Ishikawa (cell line): Measurements from ENCODE around the gene PHF2.

ENCODE experiments used
- CEBPB ChIP-seq: IDR thresholded peaks from 2 replicates; pipeline ENCODE4 v1.6.1; 2012
- CREB1 ChIP-seq: IDR thresholded peaks from 2 replicates; pipeline ENCODE4 v1.6.1; 2012; ENCODE audit warnings: low read depth
- EGR1 ChIP-seq: IDR thresholded peaks from 2 replicates; pipeline ENCODE4 v1.6.1; 2012
- EP300 ChIP-seq: IDR thresholded peaks from 2 replicates; pipeline ENCODE4 v1.6.1; 2012; ENCODE audit warnings: borderline replicate concordance
- FOXM1 ChIP-seq: IDR thresholded peaks from 2 replicates; pipeline ENCODE4 v1.6.1; 2012; ENCODE audit warnings: low read depth, borderline replicate concordance
- NFIC ChIP-seq: IDR thresholded peaks from 2 replicates; pipeline ENCODE4 v1.6.1; 2012
- RAD21 ChIP-seq: IDR thresholded peaks from 2 replicates; pipeline ENCODE4 v1.6.1; 2012; ENCODE audit warnings: low read depth
- TAF1 ChIP-seq: IDR thresholded peaks from 2 replicates; pipeline ENCODE4 v1.6.1; 2012; ENCODE audit warnings: low read depth, mild to moderate bottlenecking
- TCF12 ChIP-seq: IDR thresholded peaks from 2 replicates; pipeline ENCODE4 v1.6.1; 2012; ENCODE audit warnings: low read depth
- TEAD4 ChIP-seq: IDR thresholded peaks from 2 replicates; pipeline ENCODE4 v1.6.1; 2012
- YY1 ChIP-seq: IDR thresholded peaks from 2 replicates; pipeline ENCODE4 v1.6.1; 2012; ENCODE audit warnings: low read depth
- ZBTB7A ChIP-seq: IDR thresholded peaks from 2 replicates; pipeline ENCODE4 v1.6.1; 2012; ENCODE audit warnings: low read depth
- TF ChIP-seq, protein P1 (sequence below): IDR thresholded peaks from 2 replicates; pipeline ENCODE4 v1.6.1; 2012
- TF ChIP-seq, protein P2 (sequence below): IDR thresholded peaks from 2 replicates; pipeline ENCODE4 v1.6.1; 2012; ENCODE audit warnings: low read depth, mild to moderate bottlenecking
- TF ChIP-seq, protein P3 (sequence below): IDR thresholded peaks from 2 replicates; pipeline ENCODE4 v1.6.1; 2012

Gene PHF2

DNA sequence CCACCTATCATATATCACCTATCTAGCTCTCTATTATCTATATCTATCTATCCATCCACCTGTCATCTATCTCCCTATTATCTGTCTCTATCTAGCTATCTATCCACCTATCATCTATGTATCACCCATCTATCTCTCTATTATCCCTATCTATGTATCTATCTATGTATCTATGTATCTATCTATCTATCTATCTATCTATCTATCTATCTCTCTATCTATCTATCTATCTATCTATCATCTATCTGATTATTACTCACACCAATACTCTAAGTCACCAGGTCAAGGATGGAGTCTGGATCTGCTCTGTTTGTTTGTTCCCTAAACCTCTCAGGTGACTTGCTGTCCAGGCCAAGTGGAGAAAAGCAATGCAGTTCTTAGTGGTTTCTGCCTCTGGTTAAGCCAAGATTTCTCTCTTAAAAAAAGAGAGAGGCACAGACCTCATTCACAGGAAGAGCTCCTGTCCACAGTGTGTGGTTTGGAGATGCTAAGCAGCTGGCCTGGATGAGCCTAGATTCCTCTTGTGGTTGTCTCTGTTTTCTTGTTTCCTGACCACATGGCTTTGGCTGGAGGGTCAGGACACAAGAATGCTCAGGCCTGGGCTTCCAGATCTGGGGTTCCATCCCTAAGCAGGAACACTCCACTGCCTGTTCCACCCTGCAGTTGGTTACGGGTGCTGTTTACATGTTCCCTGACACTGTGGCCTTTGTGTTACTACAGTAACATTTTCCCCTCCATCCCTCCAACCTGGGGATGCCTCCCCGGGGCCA, 133.4 kb downstream of the PHF2 start:
- TF ChIP-seq EP300 (no peak), EGR1 (no peak), TAF1 (no peak), NFIC (no peak), TCF12 (no peak), RAD21 (no peak)
- TF ChIP-seq, protein P1, sequence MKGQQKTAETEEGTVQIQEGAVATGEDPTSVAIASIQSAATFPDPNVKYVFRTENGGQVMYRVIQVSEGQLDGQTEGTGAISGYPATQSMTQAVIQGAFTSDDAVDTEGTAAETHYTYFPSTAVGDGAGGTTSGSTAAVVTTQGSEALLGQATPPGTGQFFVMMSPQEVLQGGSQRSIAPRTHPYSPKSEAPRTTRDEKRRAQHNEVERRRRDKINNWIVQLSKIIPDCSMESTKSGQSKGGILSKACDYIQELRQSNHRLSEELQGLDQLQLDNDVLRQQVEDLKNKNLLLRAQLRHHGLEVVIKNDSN: no peak
- TF ChIP-seq, protein P2, sequence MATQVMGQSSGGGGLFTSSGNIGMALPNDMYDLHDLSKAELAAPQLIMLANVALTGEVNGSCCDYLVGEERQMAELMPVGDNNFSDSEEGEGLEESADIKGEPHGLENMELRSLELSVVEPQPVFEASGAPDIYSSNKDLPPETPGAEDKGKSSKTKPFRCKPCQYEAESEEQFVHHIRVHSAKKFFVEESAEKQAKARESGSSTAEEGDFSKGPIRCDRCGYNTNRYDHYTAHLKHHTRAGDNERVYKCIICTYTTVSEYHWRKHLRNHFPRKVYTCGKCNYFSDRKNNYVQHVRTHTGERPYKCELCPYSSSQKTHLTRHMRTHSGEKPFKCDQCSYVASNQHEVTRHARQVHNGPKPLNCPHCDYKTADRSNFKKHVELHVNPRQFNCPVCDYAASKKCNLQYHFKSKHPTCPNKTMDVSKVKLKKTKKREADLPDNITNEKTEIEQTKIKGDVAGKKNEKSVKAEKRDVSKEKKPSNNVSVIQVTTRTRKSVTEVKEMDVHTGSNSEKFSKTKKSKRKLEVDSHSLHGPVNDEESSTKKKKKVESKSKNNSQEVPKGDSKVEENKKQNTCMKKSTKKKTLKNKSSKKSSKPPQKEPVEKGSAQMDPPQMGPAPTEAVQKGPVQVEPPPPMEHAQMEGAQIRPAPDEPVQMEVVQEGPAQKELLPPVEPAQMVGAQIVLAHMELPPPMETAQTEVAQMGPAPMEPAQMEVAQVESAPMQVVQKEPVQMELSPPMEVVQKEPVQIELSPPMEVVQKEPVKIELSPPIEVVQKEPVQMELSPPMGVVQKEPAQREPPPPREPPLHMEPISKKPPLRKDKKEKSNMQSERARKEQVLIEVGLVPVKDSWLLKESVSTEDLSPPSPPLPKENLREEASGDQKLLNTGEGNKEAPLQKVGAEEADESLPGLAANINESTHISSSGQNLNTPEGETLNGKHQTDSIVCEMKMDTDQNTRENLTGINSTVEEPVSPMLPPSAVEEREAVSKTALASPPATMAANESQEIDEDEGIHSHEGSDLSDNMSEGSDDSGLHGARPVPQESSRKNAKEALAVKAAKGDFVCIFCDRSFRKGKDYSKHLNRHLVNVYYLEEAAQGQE: no peak

- TF ChIP-seq, protein P2: no peak
- TF ChIP-seq RAD21 (no peak), EGR1 (no peak), ZBTB7A (no peak), NFIC (no peak), TAF1 (no peak), TCF12 (no peak), EP300 (no peak), CEBPB (no peak), CREB1 (no peak), YY1 (no peak), FOXM1 (no peak), TEAD4 (no peak)
- TF ChIP-seq, protein P3, sequence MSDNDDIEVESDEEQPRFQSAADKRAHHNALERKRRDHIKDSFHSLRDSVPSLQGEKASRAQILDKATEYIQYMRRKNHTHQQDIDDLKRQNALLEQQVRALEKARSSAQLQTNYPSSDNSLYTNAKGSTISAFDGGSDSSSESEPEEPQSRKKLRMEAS: no peak
- TF ChIP-seq, protein P1: no peak
These were observed 134.0 kb downstream of the PHF2 start for GRCh38 chr9:93710370-93710723.

DNA sequence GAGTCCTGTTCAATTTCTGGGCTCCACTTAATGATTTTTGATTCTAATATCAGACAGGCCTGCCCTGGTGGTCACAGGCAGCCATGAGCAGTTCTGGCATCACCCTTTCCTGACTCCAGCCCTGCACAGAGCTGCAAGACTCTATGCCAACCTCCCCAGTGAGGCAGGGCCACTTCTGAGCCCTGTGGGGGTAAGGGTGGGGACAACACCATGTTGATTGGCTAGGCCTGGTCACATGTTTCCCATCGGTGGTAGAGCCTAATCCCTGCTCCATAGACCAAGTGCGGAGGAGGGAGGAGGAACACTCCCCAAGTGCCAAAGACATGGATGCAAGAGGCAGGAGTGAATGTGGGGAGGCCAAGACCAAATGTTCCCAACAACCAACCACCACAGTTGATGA, 134.6 kb downstream of the PHF2 start:
- TF ChIP-seq, protein P2: no peak
- TF ChIP-seq CREB1: no peak
- TF ChIP-seq ZBTB7A: no peak
- TF ChIP-seq NFIC: no peak
- TF ChIP-seq RAD21: no peak
- no peak for TF ChIP-seq EP300
- no peak for TF ChIP-seq TAF1
- no peak for TF ChIP-seq YY1
- no peak for TF ChIP-seq TCF12
- TF ChIP-seq, protein P3: no peak
- TF ChIP-seq, protein P1: no peak

DNA sequence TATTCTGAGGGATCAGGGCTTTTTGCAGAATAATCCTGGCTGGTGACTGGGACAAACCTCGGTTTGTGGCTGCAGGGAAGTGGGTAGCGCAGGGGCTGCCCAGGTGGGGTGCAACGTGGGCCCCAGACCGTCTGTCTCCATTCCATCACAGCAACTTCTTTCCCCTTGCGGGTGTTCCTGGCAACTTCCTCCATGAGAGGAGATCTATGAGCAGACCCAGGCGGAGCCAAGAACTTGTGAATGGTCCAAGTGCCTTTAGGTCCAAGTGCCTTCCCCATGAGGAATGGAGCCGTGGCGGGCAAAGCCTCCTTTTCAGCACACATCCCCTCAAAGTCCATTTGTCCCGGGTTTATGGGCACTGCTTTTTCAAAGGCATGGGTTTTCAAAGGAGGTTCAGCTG, 136.5 kb downstream of the PHF2 start:
- TF ChIP-seq, protein P3: no peak
- no peak for TF ChIP-seq RAD21
- TF ChIP-seq, protein P2: no peak
- no peak for TF ChIP-seq EGR1
